ENCODE results near the gene COPS7A.

The COPS7A gene

GRCh38 chr12:6771091-6771495 lies 47.2 kb downstream of the COPS7A start:
- DNase-seq = no peak

DNA sequence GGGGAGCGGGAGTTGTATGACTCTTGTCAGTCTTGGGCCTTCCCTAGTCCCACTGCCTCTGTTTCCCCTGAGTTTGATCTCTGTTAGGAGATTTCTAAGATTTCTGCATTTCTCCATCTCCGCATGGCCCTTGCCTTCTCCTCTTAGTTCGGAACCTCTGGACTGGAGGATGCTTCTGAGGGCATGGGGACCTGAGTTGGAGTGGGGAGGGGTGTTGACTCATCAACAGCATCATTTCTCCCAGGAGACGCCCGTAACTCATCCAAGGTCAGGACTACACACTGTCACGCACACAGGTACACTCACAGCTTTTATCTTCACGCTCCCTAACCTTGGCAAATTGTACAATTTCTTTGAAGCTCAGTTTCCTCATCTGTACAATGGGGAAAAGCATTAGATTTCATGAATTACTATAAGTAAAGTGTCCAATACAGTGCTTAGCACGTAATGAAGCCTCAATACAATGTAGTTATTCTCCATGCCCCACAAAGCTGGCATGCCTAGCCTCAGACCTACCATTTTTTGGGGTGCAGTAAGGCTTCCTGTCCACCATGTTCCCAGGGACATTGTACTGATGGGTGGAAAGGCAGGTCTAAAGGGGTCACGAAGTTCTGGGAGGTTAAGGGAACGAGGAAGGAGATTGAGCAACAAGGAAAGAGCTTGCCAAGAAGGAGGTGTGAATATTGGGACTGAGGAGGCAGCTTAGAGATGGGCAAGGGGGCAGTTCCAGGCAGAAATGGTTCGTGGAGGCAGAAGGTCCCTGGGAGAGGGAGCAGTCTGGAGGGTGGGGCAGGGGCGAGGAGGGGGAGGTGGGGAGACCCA lies 47.9 kb downstream of the COPS7A start:
- no peak for DNase-seq

DNA sequence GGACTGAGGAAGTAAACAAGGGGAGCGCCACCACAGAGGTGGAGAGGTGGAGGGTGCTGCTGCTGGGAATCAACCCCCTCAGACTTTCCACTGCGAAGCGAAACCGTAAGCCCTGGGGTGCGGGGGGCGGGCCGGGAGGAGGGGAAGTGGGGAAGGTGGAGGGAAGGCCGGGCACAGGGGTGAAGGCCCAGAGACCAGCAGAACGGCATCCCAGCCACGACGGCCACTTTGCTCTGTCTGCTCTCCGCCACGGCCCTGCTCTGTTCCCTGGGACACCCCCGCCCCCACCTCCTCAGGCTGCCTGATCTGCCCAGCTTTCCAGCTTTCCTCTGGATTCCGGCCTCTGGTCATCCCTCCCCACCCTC lies 48.5 kb downstream of the COPS7A start, which contains the start of gene LAG3:
Gene LAG3, plus strand, starts transcription at position 190 of the 365 bp plus-strand sequence. CDS start 333 bp downstream, outside the sequence.
- DNase-seq = no peak

GRCh38 chr12:6772726-6773589 lies 49.1 kb downstream of the COPS7A start:
- no peak for DNase-seq

DNA sequence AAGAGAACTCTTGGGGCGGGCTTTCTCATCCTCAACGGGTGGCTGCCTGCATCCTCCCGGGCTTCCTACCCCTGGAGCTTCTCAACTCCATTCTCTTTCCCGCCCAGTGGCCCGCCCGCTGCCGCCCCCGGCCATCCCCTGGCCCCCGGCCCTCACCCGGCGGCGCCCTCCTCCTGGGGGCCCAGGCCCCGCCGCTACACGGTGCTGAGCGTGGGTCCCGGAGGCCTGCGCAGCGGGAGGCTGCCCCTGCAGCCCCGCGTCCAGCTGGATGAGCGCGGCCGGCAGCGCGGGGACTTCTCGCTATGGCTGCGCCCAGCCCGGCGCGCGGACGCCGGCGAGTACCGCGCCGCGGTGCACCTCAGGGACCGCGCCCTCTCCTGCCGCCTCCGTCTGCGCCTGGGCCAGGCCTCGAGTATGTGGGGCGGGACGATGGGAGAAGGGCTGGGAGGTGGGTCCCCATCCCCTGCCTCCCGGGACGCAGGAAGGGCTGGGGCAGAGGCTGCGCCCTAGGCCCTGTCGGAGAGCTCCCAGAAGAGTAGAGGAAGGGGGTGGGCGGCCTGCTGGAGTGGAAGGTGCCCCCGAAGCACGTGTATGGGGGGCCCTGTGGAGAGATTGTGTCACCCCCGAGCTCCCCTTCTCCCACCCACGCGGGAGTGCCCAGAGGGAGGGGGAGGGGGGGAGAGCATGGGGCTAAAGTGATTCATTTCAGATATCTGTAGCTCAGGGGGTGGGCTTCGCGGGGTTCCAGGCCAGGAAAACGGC lies 49.9 kb downstream of the COPS7A start:
- DNase-seq = no peak

DNA sequence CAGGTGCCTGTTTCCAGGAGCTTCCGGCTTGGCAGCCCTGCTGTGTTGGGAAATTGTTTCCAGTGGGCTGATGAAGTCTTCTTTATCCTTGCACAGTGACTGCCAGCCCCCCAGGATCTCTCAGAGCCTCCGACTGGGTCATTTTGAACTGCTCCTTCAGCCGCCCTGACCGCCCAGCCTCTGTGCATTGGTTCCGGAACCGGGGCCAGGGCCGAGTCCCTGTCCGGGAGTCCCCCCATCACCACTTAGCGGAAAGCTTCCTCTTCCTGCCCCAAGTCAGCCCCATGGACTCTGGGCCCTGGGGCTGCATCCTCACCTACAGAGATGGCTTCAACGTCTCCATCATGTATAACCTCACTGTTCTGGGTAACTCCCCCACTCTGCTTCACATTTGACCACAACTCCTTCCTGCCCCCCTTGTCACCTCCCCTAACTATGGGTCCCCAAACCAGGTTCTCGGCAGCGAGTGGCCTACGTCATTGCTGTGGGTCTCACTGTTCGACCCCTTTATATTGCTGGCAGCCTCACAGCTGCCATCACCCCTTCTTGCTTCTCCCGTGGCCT lies 50.7 kb downstream of the COPS7A start:
- no peak for DNase-seq

GRCh38 chr12:6775185-6776174 lies 51.6 kb downstream of the COPS7A start:
- peak; percentile 7 for DNase-seq

GRCh38 chr12:6777386-6777785 lies 53.5 kb downstream of the COPS7A start:
- no peak for DNase-seq

- DNase-seq = no peak
These were observed 54.3 kb downstream of the COPS7A start for GRCh38 chr12:6778217-6778573.

DNA sequence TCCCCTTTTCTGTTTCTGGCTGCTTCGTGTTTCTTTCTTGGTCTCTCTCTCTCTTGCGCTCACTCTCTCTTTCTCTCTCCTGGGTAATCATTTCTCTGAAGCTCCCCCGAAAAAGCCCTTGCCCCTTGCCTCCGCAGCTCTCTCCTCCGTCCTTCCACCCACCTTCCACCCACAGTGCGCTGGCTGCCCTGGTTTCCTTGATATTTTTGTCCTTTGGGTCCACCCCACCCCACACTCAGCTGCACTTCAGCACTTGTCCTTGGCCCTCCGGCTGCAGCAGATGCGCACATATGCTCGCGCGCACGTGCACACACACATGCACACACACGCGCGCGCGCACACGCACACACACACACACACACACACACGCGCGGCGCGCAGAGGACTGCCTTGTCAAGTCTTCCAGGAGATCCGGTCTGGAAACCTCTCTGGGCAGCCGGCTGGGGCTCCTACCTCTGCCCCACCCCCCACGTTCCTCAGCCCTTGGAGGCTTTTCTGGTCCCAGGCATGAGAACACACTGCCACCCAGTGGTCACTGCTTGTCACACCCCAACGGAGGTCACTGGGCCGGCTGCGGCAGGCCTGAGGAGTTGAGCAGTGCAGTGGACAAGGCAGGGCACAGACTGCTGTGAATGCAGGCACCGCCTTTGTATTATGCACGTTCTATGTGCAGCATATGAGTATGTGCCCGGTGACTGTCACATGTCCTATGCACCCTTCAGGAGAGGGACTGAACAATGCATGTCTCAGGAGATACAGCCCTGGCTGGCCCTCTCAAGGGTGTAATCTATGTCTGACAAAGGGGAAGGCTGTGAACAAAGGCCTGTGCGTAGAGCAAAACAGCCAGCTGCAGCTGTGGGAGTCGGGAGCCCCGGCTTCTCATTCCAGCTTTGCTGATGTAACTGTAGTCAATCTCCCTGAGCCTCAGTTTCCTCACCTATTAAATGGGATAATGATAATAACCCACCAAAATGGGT lies 55.0 kb downstream of the COPS7A start:
- DNase-seq = peak; percentile 82

DNA sequence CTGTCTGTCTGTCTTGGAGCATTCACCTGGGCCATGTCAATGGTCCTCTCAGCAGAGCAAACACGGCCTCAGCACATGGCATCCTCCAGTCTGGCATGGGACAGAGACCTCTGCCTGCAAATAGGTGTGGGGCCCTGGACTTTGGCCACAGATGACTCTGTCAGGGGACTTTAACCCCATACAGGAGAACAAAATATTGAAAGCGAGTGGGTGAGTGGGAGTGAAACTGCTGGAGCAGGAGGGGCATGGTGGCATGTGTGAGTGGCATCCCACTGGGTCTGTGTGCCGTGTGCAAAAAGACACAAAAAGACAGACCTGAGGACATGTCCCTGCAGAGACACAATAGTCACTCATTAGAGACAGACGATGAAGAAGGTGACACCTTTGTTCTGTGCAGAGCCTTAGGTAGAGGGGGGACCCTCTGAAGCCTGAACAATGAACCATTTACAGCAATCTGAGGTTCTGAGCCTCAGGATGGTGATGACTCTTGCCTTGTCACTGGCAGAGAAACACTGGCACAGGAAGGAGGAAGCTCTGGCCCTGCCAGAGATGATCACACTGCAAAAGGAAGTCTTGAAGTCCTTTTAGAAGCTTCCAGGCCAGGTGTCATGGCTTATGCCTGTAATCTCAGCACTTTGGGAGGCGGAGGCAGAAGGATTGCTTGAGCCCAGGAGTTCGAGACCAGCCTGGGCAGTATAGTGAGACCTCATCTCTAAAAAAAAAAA lies 56.0 kb downstream of the COPS7A start:
- no peak for DNase-seq

GRCh38 chr12:6780573-6780972 lies 56.7 kb downstream of the COPS7A start:
- DNase-seq = no peak
